BJ (cell line): ENCODE data around the gene TFB1M. TPM values are rescaled to one million over a fixed set of nuclear protein-coding genes. Genes with fewer than 3 reads are reported as not detected.

Source experiments
- CTCF ChIA-PET: fragments of 350-600 bp; formaldehyde crosslinking; extraction: SDS; loops from one replicate; lab custom pipeline; 2021; ENCODE audit warnings: antibody characterized with exemption, inconsistent platforms; lab: Yijun Ruan, JAX
- POLR2A ChIA-PET: fragments of 300-600 bp; sonication (Branson Sonifier 250); formaldehyde crosslinking; extraction: SDS; loops from one replicate; lab custom pipeline; 2021; ENCODE audit warnings: antibody characterized with exemption; lab: Charles Lee
- DNase-seq: peaks from one replicate; pipeline ENCODE4 v3.0.0-alpha.2; 2011; ENCODE audit warnings: low read depth
- H3K27me3 ChIP-seq: 2 replicates; pipeline ENCODE4 v1.6.0; 2011; ENCODE audit warnings: low read length; ENCODE audit not compliant: control insufficient read depth, insufficient read depth
- H3K36me3 ChIP-seq: 2 replicates; pipeline ENCODE4 v1.5.1; 2011; ENCODE audit warnings: low read length; ENCODE audit not compliant: control insufficient read depth, insufficient read depth
- H3K4me3 ChIP-seq: 2 replicates; pipeline ENCODE4 v1.5.1; 2011; ENCODE audit warnings: low read depth, mild to moderate bottlenecking, control low read depth, low read length
- polyA plus RNA-seq: library from polyadenylated mRNA; depleted of rRNA; stranded (reverse); fragments of >200 nt; gene quantifications from 2 replicates; pipeline ENCODE4 v1.2.3, GENCODE V29; 2011
- TF ChIP-seq, protein P1 (sequence below): IDR thresholded peaks from 2 replicates; pipeline ENCODE4 v1.5.1; 2011; ENCODE audit warnings: low read depth, mild to moderate bottlenecking, control low read depth, inconsistent platforms, low read length, moderate library complexity; ENCODE audit not compliant: insufficient read depth

The TFB1M gene
- polyA plus RNA-seq, 1 experiment = 12.9 TPM

DNA sequence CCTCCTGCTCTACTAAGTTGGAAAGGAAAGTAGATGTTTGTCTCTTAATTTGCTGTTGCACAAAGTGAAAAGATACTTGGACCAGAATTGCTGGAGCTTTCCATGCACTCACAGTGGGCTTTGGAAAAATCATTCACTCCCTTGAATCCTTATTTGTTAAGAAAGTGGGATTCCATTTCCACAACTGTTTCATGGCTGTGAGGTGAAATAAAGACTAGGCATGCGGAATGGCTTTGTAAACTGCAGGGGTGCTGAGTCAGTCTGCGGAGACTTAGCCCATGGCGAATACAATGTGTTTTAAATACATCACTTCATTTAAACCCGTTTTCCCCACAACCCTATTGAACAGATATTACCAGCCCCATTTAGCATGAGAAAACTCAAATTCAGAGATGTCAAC lies 87.2 kb downstream of the TFB1M start:
- H3K4me3 ChIP-seq = no peak overlapping the region
- CTCF ChIA-PET = no interaction called here
- no peaks in the 10 kb centered on the region for H3K36me3 ChIP-seq
- POLR2A ChIA-PET = no interaction called here
- no peaks in the 10 kb centered on the region for H3K27me3 ChIP-seq
- DNase-seq = no peak
- TF ChIP-seq, protein P1, sequence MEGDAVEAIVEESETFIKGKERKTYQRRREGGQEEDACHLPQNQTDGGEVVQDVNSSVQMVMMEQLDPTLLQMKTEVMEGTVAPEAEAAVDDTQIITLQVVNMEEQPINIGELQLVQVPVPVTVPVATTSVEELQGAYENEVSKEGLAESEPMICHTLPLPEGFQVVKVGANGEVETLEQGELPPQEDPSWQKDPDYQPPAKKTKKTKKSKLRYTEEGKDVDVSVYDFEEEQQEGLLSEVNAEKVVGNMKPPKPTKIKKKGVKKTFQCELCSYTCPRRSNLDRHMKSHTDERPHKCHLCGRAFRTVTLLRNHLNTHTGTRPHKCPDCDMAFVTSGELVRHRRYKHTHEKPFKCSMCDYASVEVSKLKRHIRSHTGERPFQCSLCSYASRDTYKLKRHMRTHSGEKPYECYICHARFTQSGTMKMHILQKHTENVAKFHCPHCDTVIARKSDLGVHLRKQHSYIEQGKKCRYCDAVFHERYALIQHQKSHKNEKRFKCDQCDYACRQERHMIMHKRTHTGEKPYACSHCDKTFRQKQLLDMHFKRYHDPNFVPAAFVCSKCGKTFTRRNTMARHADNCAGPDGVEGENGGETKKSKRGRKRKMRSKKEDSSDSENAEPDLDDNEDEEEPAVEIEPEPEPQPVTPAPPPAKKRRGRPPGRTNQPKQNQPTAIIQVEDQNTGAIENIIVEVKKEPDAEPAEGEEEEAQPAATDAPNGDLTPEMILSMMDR = no peak

DNA sequence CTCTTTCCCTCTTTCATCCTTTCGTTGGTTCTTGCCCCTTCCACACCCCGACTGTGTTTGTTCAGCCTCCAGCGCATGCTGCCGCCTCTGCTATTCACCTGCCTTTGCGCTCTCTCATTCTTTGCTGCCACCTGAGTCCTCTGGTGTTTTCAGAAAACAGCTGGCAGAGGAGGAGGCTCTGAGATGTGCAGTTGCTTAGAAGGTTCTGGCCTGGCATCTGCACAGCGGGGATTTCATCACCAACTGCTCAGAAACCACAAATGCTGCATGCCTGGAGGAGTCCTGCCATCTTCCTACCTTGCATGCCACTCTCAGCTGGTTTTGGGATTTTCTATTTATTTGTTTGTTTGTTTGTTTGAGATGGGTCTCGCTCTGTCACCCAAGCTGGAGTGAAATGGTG lies 89.7 kb downstream of the TFB1M start:
- no peak for DNase-seq

DNA sequence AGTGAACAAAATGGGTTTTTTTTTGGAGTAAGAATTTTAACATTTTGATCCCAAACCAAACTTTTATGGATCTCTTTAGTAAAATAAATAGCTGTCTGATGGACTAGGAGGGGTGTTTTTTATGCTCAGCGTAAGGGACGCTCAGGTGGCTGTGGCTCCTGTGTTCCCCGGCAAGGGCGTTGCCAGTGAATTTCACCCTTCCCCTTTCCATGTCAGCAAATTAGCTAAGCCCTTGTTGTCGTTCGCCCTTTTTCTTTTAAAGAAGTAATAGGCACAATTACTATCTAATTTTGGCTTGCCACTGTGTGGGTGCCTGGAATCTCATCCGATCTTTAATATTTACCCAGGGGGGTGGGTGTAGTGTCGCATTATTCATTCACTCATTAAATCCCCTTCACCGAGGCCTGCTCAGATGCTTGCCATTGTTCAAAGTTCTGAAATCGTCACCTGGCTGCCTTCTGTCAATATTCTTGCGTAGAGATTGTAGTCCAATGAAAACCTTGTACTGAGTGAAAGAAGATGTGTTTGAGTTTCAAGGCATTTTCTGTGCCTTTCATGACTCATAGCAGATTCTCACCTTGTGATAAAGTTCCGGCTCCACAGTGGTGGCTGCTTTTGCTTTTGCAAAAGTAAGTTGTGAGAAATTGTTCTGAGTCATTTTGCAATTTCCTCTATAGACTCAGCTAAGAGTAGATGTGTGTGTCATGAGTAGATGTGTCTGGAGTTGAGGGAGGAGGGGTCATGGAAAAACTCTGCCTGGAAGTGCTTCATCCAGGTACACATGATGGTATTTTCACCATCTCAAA lies 90.4 kb downstream of the TFB1M start:
- Histone ChIP-seq H3K27me3 (no peaks in the 10 kb centered on the region), H3K4me3 (no peak overlapping the region), H3K36me3 (no peaks in the 10 kb centered on the region; the same call in 1 of the 2 replicates)
- TF ChIP-seq, protein P1 = no peak
- peak; percentile 68 for DNase-seq
- ChIA-PET CTCF (interaction anchor here (0.6 to 2.3 kb wide), 6 partner anchors 11 to 48 kb away, joined by 3 to 7 read pairs (median 3); no protein-coding TSS in a partner anchor), POLR2A (no interaction called here)

More for the DNA sequence above, 89.7 kb downstream of the TFB1M start:
- Histone ChIP-seq H3K36me3 (no peaks in the 10 kb centered on the region; the same call in 1 of the 2 replicates), H3K4me3 (no peak overlapping the region), H3K27me3 (no peaks in the 10 kb centered on the region)
- TF ChIP-seq, protein P1 = no peak
- CTCF ChIA-PET = interaction anchor here (1.0 to 1.3 kb wide), 3 partner anchors 10 to 23 kb away, joined by 3 read pairs; no protein-coding TSS in a partner anchor
- POLR2A ChIA-PET = no interaction called here

DNA sequence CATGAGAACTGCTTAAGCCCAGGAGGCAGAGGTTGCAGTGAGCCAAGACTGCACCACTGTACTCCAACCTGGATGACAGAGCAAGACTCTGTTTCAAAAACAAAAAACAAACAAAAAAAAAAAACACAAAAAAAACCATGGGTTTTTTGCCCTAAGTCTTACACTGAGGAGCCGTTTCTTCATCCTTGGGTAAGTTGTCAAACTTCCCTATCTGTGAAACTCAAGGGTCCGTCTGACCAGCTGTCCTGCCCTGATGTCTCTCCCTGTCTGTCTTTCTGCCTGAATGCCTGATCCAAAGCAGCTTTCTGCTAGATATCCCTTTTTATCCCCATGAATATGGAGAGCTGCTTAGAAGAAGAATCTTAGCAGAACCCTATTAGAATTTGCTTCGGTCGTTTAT lies 91.8 kb downstream of the TFB1M start:
- no peak overlapping the region for H3K4me3 ChIP-seq
- ChIA-PET POLR2A (no interaction called here), CTCF (interaction anchor here (0.6 to 2.3 kb wide), 3 partner anchors 10 to 64 kb away, joined by 4 to 7 read pairs (median 4); no protein-coding TSS in a partner anchor)
- no peak for DNase-seq
- TF ChIP-seq, protein P1 = no peak
- no peaks in the 10 kb centered on the region for H3K27me3 ChIP-seq
- no peaks in the 10 kb centered on the region; the same call in 1 of the 2 replicates for H3K36me3 ChIP-seq

DNA sequence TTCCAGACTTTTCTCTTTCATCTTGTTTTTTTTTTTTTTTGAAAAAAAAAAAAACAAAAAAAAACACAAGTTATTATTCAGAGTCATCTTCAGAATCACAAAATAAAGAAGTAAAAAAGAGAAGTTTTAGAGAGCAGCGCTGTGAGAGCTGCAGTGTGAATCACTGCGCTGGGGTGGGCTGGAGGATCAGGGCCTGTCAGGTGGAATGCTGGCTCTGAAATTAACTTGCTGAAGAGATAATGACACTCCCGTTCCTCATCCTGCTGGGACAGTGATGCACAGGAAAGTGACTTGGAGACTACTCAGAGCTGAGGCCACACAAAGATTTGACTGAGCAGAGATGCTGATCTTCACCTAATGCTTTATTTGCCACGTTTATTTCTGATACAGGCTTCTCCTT lies 93.2 kb downstream of the TFB1M start:
- POLR2A ChIA-PET = no interaction called here
- no peaks in the 10 kb centered on the region; the same call in 1 of the 2 replicates for H3K36me3 ChIP-seq
- H3K27me3 ChIP-seq = no peaks in the 10 kb centered on the region
- no peak overlapping the region for H3K4me3 ChIP-seq
- TF ChIP-seq, protein P1 = no peak
- CTCF ChIA-PET = no interaction called here
- no peak for DNase-seq
